Activated CD8-positive, alpha-beta memory T cell treated with anti-CD3 and anti-CD28 coated beads for 36 hours (primary cell): Measurements from ENCODE around the gene UBA5. TPM values are rescaled to one million over a fixed set of nuclear protein-coding genes. Genes with fewer than 3 reads are reported as not detected.
"Not testable (repeated sequence)": the region's sequence is repeated elsewhere in the genome, so short reads cannot be mapped to it uniquely, and the experiment has no call there.

Experiments
- CTCF ChIA-PET: fragments of 350-600 bp; sonication (Branson Sonifier 250); formaldehyde crosslinking; loops from one replicate; lab custom pipeline; 2021; ENCODE audit warnings: antibody characterized with exemption; lab: Charles Lee
- POLR2A ChIA-PET: fragments of 350-600 bp; sonication (Branson Sonifier 250); formaldehyde crosslinking; loops from one replicate; lab custom pipeline; 2021; ENCODE audit warnings: antibody characterized with exemption; lab: Charles Lee
- total RNA-seq, 2 experiments: library from RNA; stranded (reverse); gene quantifications; one replicate each; pipeline ENCODE4 v1.2.3, GENCODE V29; 2021

The UBA5 gene
- total RNA-seq: 10 to 100 TPM; 60.5 to 63.8 TPM

- CTCF ChIA-PET: no interaction called here
Observed at GRCh38 chr3:132660052-132660810, at the start of gene UBA5. Gene UBA5, plus strand, starts transcription at chr3:132660329. Its CDS starts 209 bp downstream, at chr3:132660538.

GRCh38 chr3:132615301-132615700, 44.8 kb upstream of the UBA5 start:
- POLR2A ChIA-PET, CTCF ChIA-PET: not testable (repeated sequence)

More at GRCh38 chr3:132660052-132660810, at the start of gene UBA5:
- POLR2A ChIA-PET: interaction anchor here (0.9 kb wide), 1 partner anchor 10 kb away, joined by 3 read pairs; no protein-coding TSS in a partner anchor

- ChIA-PET CTCF (interaction anchor here (0.8 kb wide), 1 partner anchor 81 kb away, joined by 3 read pairs; no protein-coding TSS in a partner anchor), POLR2A (no interaction called here)
Observed at GRCh38 chr3:132615881-132616280, 44.2 kb upstream of the UBA5 start.

- POLR2A ChIA-PET: no interaction called here
Observed at GRCh38 chr3:132616780-132617179, 43.3 kb upstream of the UBA5 start.

GRCh38 chr3:132622148-132622547, 38.0 kb upstream of the UBA5 start:
- CTCF ChIA-PET: no interaction called here
- POLR2A ChIA-PET: no interaction called here

More at GRCh38 chr3:132616780-132617179, 43.3 kb upstream of the UBA5 start:
- CTCF ChIA-PET: interaction anchor here (0.8 kb wide), 1 partner anchor 82 kb away, joined by 3 read pairs; no protein-coding TSS in a partner anchor

- POLR2A ChIA-PET: no interaction called here
Observed at GRCh38 chr3:132622761-132623160, 37.4 kb upstream of the UBA5 start.

GRCh38 chr3:132623646-132624045, 36.5 kb upstream of the UBA5 start:
- CTCF ChIA-PET: no interaction called here
- POLR2A ChIA-PET: interaction anchor here (0.6 kb wide), 1 partner anchor 33 kb away, joined by 4 read pairs; no protein-coding TSS in a partner anchor

More at GRCh38 chr3:132622761-132623160, 37.4 kb upstream of the UBA5 start:
- CTCF ChIA-PET: no interaction called here

GRCh38 chr3:132624790-132625189, 35.3 kb upstream of the UBA5 start:
- POLR2A ChIA-PET: no interaction called here
- CTCF ChIA-PET: no interaction called here

- CTCF ChIA-PET: interaction anchor here (2.0 kb wide), 1 partner anchor 90 kb away, joined by 5 read pairs; no protein-coding TSS in a partner anchor
- POLR2A ChIA-PET: no interaction called here
Observed at GRCh38 chr3:132625613-132626012, 34.5 kb upstream of the UBA5 start.

- CTCF ChIA-PET: interaction anchor here (2.0 kb wide), 1 partner anchor 91 kb away, joined by 5 read pairs; no protein-coding TSS in a partner anchor
Observed at GRCh38 chr3:132626955-132627354, 33.2 kb upstream of the UBA5 start.

GRCh38 chr3:132628157-132628556, 32.0 kb upstream of the UBA5 start:
- POLR2A ChIA-PET: no interaction called here
- CTCF ChIA-PET: no interaction called here

More at GRCh38 chr3:132626955-132627354, 33.2 kb upstream of the UBA5 start:
- POLR2A ChIA-PET: no interaction called here

GRCh38 chr3:132629928-132630327, 30.2 kb upstream of the UBA5 start:
- CTCF ChIA-PET: no interaction called here
- POLR2A ChIA-PET: no interaction called here

- POLR2A ChIA-PET: no interaction called here
- CTCF ChIA-PET: no interaction called here
Observed at GRCh38 chr3:132630612-132631011, 29.5 kb upstream of the UBA5 start.

- ChIA-PET CTCF (no interaction called here), POLR2A (no interaction called here)
Observed at GRCh38 chr3:132635052-132635451, 25.1 kb upstream of the UBA5 start.

GRCh38 chr3:132637590-132637989, 22.5 kb upstream of the UBA5 start:
- ChIA-PET POLR2A (no interaction called here), CTCF (no interaction called here)

- CTCF ChIA-PET: interaction anchor here (0.9 kb wide), 1 partner anchor 104 kb away, joined by 3 read pairs; no protein-coding TSS in a partner anchor
- POLR2A ChIA-PET: no interaction called here
Observed at GRCh38 chr3:132638706-132639105, 21.4 kb upstream of the UBA5 start.

- POLR2A ChIA-PET: not testable (repeated sequence)
- CTCF ChIA-PET: interaction anchor here (1.0 to 1.9 kb wide), 4 partner anchors 16 to 107 kb away, joined by 3 to 9 read pairs (median 5); no protein-coding TSS in a partner anchor
Observed at GRCh38 chr3:132641427-132641826, 18.7 kb upstream of the UBA5 start.

GRCh38 chr3:132641837-132642538, 18.1 kb upstream of the UBA5 start:
- POLR2A ChIA-PET: no interaction called here
- CTCF ChIA-PET: interaction anchor here (1.0 to 2.2 kb wide), 7 partner anchors 15 to 108 kb away, joined by 3 to 16 read pairs (median 5); no protein-coding TSS in a partner anchor

- POLR2A ChIA-PET: no interaction called here
- CTCF ChIA-PET: interaction anchor here (1.1 to 2.2 kb wide), 6 partner anchors 15 to 107 kb away, joined by 3 to 16 read pairs (median 4); no protein-coding TSS in a partner anchor
Observed at GRCh38 chr3:132642539-132642847, 17.6 kb upstream of the UBA5 start.

- POLR2A ChIA-PET: no interaction called here
Observed at GRCh38 chr3:132643366-132643765, 16.8 kb upstream of the UBA5 start.

More at GRCh38 chr3:132643366-132643765, 16.8 kb upstream of the UBA5 start:
- CTCF ChIA-PET: interaction anchor here (1.1 to 2.2 kb wide), 3 partner anchors 97 to 107 kb away, joined by 3 to 16 read pairs (median 3); no protein-coding TSS in a partner anchor
